IPS DF 4.7 (cell line): ENCODE measurements around the gene DDX56.

Source experiments
- DNase-seq: peaks from one replicate; pipeline ENCODE4 v3.0.0-alpha.2; 2013; ENCODE audit warnings: low spot score; ENCODE audit errors: extremely low read depth

Gene DDX56, protein sequence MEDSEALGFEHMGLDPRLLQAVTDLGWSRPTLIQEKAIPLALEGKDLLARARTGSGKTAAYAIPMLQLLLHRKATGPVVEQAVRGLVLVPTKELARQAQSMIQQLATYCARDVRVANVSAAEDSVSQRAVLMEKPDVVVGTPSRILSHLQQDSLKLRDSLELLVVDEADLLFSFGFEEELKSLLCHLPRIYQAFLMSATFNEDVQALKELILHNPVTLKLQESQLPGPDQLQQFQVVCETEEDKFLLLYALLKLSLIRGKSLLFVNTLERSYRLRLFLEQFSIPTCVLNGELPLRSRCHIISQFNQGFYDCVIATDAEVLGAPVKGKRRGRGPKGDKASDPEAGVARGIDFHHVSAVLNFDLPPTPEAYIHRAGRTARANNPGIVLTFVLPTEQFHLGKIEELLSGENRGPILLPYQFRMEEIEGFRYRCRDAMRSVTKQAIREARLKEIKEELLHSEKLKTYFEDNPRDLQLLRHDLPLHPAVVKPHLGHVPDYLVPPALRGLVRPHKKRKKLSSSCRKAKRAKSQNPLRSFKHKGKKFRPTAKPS

GRCh38 chr7:44573464-44574286, at the start of gene DDX56:
TSS of gene DDX56 (minus strand) at chr7:44573908. CDS start at chr7:44573895, 13 bp downstream.
- DNase-seq = peak; percentile 92

- DNase-seq = no peak
These were observed 48.8 kb upstream of the DDX56 start for GRCh38 chr7:44622342-44623151.

- DNase-seq = no peak
These were observed 48.0 kb upstream of the DDX56 start for GRCh38 chr7:44621750-44622103.

DNA sequence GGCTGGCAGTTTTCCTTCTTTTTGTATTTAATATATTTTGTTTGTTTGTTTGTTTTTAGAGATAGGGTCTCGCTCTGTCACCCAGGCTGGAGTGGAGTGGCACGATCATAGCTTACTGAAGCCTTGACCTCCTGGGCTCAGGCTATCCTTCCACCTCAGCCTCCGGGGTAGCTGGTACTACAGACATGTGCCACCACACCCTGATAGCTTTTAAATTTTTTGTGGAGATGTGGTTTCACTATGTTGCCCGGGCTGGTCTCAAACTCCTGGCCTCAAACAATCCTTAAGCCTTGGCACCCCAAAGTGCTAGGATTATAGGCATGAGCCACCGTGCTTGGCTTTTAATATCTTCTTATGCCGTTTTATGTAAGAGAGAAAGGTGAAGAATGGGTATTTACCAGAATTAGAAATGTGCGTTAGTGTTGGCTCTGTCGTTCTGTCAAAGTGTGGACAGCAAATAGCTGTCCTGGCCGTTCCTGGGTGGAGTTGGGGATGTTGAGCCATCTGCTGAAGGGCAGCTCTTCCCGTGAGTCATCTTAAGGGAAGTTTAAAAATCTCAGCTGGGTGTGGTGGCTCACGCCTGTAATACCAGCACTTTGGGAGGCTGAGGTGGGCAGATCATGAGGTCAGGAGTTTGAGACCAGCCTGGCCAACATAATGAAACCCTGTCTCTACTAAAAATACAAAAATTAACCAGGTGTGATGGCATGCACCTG, 47.5 kb upstream of the DDX56 start:
- no peak for DNase-seq

- DNase-seq = no peak
These were observed 45.0 kb upstream of the DDX56 start for GRCh38 chr7:44618753-44619152.

GRCh38 chr7:44618045-44618444, 44.3 kb upstream of the DDX56 start:
- no peak for DNase-seq

DNA sequence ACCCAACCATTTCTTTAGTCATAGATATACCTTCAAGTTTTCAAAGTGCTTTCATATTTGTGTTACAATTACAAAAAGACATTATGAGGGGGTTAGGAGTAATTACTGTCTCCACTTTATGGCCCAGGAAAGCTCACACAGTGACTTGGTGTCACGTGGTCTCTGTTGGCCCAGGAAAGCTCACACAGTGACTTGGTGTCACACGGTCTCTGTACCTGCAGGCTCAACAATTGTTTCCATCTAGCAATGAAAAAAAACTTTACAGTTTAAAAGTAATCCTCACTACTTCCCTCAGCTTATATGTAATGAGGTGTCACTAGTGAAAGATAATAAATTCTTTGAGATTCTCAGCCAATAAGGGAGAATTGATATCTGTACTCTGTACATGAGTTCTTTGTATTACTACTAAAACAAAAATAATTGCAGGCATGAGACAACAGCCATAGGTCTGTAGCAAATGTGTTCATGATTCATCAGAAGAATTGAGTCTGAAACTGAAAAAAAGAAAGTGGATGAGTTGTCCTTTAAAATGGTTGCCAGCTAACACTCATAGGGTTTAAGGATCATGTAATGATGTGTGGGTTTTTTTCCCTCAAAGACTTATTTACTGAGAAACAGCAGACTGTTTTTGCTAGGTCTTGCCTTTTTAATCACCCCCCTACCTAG, 43.6 kb upstream of the DDX56 start:
- DNase-seq = no peak

DNA sequence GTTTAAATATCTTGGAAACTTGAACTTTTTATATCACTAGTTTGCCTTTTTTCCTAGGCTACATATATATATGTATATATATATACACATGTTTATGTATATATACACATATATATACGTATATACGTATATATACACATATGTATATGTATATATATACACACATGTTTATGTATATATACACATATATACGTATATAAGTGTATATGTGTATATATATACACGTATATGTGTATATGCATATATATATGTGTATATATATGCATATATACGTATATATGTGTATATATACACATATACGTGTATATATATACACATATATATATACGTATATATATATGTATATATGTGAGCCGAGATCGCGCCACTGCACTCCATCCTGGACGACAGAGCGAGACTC, 42.8 kb upstream of the DDX56 start:
- DNase-seq = no peak

- no peak for DNase-seq
These were observed 42.1 kb upstream of the DDX56 start for GRCh38 chr7:44615793-44616192.

- no peak for DNase-seq
These were observed 41.5 kb upstream of the DDX56 start for GRCh38 chr7:44615149-44615611.

GRCh38 chr7:44609829-44610228, 36.1 kb upstream of the DDX56 start:
- DNase-seq = no peak

DNA sequence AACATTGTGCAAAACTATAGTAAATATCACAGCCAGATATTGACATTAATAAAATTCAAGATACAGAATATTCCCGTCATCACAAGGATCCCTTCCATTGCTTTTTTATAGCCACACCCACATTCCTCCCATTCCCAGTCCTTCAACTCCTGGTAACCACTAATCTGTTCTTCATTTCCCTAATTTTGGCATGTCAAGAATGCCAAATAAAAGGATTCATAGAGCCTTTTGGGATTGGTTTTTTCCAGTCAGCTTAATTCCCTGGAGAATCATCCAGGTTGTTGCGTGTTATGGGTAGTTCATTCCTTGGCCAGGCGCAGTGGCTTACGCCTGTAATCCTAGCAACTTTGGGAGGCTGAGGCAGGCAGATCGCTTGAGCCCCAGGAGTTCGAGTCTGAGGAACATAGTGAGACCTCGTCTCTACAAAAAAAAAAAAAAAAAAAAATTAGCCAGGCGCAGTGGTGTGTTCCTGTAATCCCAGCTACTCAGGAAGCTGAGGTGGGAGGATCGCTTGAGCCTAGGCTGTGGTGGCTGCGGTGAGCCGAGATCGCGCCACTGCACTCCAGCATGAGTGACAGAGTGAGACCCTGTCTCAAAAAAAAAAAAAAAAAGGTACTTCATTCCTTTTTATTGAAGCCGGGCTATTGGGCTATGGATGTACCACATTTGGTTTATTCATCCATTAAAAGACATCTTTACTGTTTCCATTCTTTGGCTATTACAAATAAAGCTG, 35.4 kb upstream of the DDX56 start:
- no peak for DNase-seq

DNA sequence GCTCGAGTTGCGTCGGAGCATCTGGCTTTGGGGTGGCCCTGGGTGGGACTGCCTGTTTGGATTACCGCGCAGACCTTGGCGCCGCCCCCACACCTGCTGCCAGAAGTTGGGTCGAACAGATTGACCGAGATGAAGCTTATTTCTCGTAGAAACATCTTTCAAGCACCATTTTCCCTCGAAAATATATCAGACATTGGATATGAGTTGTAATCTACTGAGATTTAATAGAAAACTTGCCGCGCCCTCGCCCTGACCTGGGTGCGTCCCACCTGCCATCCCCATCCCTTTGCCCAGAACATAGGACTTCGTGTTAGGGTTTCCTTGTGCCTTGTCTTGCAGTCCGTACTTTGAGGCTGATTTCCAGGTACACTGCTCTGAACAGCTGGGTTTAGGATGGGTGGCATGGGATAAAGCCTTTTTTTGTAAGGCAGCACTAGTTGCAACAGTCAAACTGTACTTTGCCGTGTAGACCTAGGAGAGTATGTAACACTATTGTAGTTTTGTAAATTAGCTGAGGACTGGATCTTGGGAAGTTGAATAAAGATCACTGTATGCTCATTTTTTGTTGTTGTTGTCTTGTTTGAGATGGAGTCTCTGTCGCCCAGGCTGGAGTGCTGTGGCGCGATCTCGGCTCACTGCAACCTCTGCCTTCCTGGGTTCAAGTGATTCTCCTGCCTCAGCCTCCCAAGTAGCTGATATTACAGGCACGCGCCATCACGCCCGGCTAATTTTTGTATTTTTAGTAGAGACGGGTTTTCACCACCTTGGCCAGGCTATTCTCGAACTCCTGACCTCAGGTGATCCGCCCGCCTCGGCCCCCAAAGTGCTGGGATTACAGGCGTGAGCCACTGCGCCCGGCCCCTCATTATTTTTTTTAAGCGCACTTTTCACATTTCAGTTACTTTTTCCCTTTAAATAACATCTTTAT, 33.7 kb upstream of the DDX56 start:
- no peak for DNase-seq

GRCh38 chr7:44606341-44607140, 32.8 kb upstream of the DDX56 start, which contains the start of gene OGDH:
TSS of gene OGDH (plus strand) at chr7:44606627. CDS start at chr7:44624344, 17,717 bp downstream.
- DNase-seq = peak; percentile 76

DNA sequence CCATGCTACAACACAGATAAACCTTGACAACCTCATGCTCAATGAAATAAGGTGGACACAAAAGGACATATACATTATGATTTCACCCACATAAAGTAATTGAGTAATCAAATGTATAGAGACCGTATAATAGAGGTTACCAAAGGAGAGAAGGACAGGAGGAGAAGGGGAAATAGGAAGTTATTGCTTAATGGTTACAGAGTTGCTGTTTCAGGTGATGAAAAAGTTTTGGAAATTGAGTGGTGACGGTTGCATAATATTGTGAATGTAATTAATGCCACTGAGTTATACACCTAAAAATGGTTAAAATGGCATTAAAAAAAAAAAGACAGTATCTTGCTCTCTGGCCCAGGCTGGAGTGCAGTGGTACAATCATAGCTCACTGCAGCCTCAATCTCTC, 31.2 kb upstream of the DDX56 start:
- DNase-seq = no peak

- no peak for DNase-seq
These were observed 29.5 kb upstream of the DDX56 start for GRCh38 chr7:44603193-44603592.

GRCh38 chr7:44602576-44602910, 28.8 kb upstream of the DDX56 start:
- no peak for DNase-seq

DNA sequence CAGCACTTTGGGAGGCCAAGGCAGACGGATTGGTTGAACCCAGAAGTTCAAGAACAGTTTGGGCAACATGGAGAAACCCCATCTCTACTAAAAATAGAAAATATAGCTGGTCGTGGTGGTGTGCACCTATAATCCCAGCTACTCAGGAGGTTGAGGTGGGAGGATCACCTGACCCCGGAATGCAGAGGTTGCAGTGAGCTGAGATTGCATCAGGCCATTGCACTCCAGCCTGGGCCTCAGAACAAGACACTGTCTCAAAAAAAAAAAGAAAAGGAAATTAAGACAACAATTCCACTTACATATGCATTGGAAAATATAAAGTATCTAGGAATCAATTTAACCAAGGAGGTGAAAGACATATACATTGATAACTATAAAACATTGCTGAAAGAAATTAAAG, 25.5 kb upstream of the DDX56 start:
- no peak for DNase-seq
